HG03135 (cell line): Measurements from ENCODE around the gene CACNG1.

Experiments
- ATAC-seq: cut with Tn5 transposase; IDR thresholded peaks from one replicate; pipeline ENCODE4 v1.9.1; 2021; ENCODE audit warnings: mild to moderate bottlenecking, moderate library complexity; ENCODE audit not compliant: unreplicated experiment

CACNG1 gene

DNA sequence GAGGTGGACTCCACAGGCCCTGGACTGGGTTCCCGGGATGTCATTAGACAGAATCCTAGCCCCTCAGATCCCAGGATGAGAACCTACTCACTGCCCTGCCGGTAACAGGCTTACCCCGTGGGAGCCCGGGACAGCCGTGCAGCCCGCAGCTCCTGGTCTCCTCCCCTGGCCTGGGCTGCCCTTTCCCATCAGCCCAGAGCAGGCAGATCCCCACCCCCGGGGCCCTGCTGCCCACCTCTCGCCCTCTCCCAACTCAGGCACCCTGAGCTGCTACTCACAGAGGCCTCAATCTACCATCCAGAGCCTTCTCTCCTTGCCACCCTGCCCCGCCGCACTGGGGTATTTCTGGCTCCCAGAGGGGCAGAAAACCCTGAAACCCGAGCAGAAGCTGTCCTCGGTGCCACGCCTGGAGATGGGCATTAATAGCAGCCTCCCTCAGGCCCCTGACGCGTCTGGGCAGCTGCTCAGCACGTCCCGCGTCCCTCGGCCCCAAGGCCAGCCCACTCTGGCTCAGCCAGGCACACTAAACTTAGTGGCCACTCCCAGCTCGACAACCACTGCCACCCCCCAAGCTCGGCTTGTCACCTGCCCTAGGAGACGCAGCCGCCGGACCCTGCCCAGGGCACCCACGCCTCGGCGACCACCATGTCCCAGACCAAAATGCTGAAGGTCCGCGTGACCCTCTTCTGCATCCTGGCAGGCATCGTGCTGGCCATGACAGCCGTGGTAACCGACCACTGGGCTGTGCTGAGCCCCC, at the start of gene CACNG1:
CACNG1 (plus strand) TSS at position 539 of the 757 bp plus-strand sequence; CDS start at position 646, 107 bp downstream.
- ATAC-seq, result no peak

DNA sequence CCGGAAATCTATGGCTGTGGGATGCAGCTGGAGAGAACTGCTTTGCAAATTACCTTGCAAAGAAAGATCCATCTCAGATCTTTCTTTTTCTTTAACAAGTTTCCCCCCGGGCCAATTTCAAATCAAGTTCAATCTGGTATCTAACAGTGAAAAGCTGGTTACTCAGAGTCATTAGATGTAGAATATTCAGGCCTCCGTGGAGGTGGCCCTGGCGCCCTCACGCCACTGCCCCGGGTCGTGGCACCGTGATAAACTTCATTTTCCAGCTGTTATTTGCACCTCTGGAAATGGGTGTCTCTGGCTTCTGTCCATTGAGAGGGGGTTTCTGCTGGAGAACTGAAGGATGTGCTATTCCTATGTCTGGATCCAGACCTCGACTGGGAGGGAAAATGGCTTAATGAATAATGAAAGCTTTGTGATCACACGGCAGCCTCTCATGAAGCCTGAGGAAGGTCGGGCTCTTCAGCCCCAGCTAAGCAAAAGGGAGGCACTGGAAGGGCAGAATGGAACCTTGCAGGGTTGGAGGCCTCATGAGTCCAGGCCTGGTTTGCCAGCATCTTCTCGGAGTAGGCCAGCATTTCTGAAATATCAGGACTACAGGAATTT, 49.3 kb upstream of the CACNG1 start:
- no peak for ATAC-seq

GRCh38 chr17:66995944-66996343, 48.4 kb upstream of the CACNG1 start:
- no peak for ATAC-seq

DNA sequence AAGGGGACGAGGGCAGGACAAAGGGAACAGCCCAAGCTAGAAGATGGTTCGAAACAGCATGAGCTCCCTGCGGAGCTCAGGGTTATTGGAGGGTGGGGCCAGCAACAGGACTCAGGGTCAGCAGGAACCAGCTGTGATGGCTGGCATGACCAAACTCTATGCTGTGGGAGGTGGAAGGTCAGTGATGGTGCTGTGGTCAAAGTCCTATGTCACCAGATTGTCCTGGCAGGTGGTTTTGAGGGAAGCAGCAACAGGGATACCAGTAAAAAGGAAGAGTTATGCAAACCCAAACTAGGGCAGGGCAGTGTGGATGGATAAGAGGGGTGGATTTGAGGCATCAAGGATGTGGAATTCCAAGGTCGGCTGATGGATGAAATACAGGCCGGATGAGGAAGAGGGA, 47.4 kb upstream of the CACNG1 start:
- no peak for ATAC-seq

DNA sequence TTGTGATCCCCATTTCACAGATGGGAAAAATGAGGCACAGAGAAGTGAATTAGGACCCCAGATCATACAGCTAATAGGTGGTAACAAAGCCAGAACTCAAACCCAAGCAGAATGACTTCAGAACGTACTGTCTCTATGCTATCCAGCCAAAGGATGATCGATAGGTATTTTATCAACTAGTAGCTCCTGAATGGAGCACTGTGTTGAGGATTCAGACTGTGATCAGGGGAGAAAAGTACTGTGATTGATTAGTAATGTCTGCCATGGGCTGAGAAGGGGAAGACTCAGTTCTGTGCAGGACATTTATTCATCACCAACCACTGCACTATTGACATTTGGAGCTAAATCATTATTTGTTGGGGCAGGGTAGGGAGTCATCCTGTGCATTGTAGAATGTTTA, 41.1 kb upstream of the CACNG1 start:
- ATAC-seq, result no peak

DNA sequence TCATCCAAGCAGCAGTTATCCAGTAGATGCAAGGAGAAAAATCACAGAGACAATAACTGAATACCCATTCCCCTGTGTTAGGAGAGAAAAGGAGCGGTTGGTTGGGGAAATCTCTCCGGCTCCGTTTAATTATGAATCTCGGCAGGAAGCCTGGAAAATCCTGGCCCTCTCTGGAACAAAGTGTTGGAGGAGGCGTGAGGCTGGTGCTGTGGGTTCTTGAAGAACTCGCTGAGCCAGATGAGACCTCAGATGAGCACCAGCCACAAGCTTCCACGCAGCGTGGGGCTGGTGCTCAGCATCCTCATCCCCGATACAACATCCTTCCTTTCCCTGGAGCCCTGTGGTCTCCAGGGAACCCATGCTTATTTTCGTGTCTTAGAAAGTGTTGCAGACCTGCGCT, 40.2 kb upstream of the CACNG1 start:
- no peak for ATAC-seq

DNA sequence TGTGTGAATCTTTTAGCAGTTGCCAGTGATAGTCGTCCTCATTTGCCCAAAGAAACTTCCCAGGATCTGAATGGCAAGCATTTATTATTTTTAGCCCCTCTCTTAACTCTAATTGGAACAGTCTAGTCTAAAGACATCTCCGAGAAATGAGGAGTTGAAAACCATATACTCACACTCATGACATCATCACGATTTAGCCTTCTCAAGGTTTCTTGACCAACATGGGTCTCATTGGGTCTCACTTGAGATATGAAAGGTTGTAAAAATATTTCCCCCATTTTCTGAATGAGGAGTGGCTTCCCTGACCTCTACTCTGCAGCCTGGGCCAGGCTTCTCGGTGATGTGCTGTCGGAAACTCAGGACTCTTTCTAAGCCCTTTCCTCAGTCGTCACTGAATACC, 37.1 kb upstream of the CACNG1 start:
- ATAC-seq, result no peak

GRCh38 chr17:67008101-67008500, 36.3 kb upstream of the CACNG1 start:
- no peak for ATAC-seq

DNA sequence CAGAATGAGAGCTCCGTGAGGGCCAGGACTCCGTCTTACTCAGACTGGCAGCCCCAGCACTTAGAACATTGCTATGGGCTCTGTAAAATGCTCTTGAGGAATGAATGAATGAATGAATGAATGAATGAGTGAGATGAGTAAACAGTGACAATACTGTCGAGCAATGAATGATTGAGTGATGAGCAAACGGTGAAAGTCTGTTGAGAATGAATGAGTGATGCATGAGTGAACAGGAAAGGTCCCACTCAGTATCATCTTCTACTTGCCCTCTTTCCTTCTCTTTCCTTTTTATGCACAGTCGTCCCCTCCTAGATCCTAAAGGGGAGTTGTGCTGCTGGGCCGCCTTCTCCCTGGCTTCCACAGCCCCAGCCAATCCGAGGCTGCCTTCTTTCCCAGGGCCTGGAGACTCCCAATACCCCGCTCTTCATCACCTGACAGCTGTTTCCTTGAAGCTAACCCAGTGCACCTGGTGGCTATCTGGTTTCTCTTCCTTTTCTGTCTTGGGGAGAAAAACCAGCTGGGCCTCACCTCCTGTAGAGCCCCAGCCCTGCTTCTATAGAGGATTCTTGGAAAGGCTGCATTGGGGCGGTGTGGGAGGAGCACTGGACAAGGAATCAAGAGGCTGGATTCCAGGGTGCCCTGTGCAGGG, 32.7 kb upstream of the CACNG1 start:
- ATAC-seq, result peak; percentile 78

GRCh38 chr17:67013891-67014290, 30.5 kb upstream of the CACNG1 start:
- ATAC-seq, result no peak

GRCh38 chr17:67015001-67015400, 29.4 kb upstream of the CACNG1 start:
- no peak for ATAC-seq

- ATAC-seq, result no peak
Observed at GRCh38 chr17:67016039-67016762, 28.2 kb upstream of the CACNG1 start.

DNA sequence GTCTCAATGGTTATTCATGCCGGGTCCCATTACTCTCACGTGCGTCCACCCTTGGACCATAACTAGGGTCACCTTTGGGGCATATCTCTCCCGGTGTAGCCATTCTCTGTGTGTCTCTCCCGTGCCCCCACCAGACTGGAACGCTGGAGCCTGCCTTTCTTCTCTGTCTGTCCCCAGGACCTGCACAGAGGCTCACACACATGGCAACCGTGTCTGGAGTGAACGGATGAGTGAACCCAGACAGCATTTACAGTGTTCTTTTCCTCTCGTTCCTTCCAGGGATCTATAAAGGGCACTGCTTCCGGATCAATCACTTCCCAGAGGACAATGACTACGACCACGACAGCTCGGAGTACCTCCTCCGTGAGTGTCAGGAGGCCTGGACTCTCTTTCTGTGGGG, 26.4 kb upstream of the CACNG1 start:
- no peak for ATAC-seq

DNA sequence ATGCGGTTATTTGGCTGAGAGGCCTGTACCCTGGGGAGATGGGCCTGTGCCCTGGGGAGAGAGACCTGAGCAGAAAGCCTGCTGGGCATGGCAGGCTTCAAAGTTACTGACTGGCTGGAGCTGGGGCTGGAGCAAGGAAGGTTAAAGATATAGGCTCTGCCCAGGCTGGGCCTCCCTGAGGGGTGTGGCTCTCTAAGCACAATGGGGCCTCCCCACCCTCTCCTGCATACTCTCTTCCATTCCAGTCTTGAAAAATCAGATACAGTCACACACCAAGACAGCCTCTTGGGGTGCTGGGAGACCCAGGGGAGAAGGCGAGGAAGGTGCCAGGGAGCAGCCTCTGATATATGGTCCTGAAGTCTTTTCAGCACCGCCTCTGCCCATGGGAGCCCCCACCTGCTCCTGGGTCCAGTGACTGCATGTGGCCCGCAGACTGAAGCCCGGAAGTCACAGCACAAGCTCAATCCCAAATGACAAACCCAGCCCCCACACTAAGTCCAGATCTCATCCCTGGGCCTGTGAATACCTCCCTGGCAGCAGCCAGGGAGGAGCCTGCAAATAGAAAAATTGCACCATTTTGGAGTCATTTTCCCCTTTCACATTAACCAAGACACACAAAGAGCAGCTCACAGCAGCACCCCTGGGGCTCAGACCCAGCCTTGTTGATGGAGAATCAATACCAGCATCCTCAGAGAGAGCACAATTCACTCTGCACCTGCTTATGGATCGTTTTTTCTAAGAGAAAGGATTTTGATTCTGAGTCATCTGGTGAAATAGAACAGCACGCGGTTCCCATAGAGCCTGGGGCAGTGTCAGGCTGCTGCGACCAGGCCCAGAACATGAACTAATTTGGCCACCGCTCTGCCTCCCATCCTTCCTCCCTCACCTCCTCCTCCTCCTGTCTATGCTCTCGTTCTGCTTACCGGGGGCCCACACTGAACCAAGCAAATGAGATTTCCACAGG, 25.6 kb upstream of the CACNG1 start:
- ATAC-seq, result no peak

DNA sequence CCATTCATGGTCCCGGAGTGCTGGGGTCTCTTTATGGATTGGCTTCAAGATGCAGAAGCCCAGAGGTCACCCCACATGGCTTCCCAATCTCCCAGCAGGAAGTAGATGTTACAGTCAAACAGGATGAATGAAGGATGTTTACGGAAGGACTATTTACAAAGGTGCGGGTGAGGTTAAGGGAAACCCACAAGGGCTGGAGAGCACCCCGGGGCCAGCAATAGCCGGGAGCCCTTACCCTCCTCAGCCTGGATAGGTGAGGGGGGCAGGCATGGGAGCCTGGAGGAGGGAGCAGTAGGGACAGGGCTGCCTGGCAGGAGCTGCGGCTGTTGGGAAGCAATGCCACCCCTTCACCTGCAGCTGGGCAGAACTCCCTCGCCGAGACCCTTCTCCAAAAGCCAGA, 24.5 kb upstream of the CACNG1 start:
- ATAC-seq, result no peak

DNA sequence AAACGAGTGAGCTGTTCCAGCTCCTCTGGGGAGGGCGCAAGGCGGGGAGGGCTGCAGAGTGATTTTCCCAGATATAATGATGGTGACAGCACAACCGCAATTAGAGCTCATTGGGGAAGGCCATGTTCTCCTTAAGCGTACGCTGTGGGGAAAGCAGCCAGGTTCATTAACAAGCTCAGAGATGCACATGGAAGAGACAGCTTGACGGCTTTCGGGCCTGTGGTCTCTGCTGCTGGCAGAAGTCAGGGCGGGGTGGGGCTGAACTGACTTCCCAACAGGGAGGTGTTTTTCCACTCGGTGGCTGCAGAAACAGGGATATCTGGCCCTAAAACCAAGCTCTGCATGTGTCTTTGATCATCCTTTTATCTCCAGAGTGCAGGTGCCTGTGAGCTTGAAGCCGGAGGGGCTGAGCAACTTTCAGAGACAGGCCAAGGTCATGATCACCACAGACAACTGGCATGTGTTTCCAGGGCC, 24.0 kb upstream of the CACNG1 start:
- no peak for ATAC-seq

GRCh38 chr17:67021196-67021595, 23.2 kb upstream of the CACNG1 start:
- no peak for ATAC-seq

DNA sequence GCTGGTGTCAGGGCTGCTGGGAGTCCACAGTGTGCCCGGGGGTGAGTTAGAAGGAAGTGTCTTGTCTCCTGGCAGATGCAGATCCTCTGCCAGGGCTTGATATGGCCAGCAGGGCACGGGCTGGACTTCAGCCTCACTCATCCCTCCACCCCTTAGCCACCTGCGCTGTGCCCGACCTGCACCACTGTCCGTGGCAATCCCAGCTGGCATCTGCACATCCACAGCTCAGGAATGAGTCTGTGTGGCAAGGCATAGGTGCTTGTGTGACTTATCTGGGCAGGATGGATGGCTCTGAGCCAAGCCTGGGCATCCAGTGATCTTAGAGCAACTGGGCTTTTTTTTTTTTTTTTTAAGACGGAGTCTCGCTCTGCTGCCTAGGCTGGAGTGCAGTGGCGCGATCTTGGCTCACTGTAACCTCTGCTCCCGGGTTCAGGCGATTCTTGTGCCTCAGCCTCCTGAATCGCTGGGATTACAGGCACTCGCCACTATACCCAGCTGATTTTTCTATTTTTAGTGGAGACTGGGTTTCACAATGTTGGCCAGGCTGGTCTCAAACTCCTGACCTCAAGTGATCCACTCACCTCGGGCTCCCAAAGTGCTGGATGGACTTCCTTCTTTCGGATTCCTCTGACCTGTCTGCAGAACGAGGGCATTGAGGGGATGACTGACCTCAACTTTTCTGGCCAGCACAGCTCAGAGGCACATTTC, 22.5 kb upstream of the CACNG1 start:
- ATAC-seq, result no peak

- no peak for ATAC-seq
Observed at GRCh38 chr17:67022451-67022810, 21.9 kb upstream of the CACNG1 start.

DNA sequence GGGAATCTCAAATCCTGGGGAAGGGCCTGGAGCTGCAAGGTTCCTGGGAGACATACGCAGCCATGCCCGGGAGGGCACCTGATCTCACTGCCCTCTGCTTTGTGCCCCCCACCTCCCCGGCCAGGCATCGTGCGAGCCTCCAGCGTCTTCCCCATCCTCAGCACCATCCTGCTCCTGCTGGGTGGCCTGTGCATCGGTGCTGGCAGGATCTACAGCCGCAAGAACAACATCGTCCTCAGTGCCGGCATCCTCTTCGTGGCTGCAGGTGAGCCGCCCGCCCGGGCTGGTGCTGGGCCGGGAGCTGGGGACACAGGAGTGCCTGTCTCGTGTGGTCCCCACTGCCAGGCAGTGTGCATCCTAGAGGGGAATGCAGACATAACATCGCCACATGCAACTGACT, 19.6 kb upstream of the CACNG1 start:
- no peak for ATAC-seq
